H9 (cell line): ENCODE measurements around the gene SNX7. TPM values are rescaled to one million over a fixed set of nuclear protein-coding genes. Genes with fewer than 3 reads are reported as not detected.
A peak's percentile ranks its signal among the peaks of the same experiment; 100 is the strongest.

Source experiments
- DNase-seq: peaks from one replicate; pipeline ENCODE4 v3.0.0-alpha.2; 2017
- H2AFZ ChIP-seq: one replicate; pipeline ENCODE4 v1.6.1; 2013; ENCODE audit warnings: mild to moderate bottlenecking, low read length, control low read depth, moderate library complexity
- H2AK5ac ChIP-seq: 2 replicates; pipeline ENCODE4 v1.6.1; 2013; ENCODE audit warnings: low read length, control low read depth, mixed read lengths; ENCODE audit not compliant: insufficient read length
- H2BK120ac ChIP-seq: one replicate; pipeline ENCODE4 v1.6.1; 2013; ENCODE audit warnings: low read depth, mild to moderate bottlenecking, low read length, control low read depth, inconsistent platforms; ENCODE audit not compliant: poor library complexity, severe bottlenecking
- H2BK12ac ChIP-seq: 2 replicates; pipeline ENCODE4 v1.6.1; 2013; ENCODE audit warnings: low read length, control low read depth, mixed read lengths, low read depth; ENCODE audit not compliant: insufficient read length
- H2BK15ac ChIP-seq: 2 replicates; pipeline ENCODE4 v1.6.1; 2013; ENCODE audit warnings: low read depth, low read length, control low read depth
- H2BK20ac ChIP-seq: one replicate; pipeline ENCODE4 v1.6.1; 2013; ENCODE audit warnings: low read depth, mild to moderate bottlenecking, low read length, control low read depth, inconsistent platforms; ENCODE audit not compliant: poor library complexity, severe bottlenecking
- H2BK5ac ChIP-seq: 2 replicates; pipeline ENCODE4 v1.6.1; 2013; ENCODE audit warnings: low read length, control low read depth, mixed read lengths; ENCODE audit not compliant: insufficient read length
- H3K14ac ChIP-seq: 2 replicates; pipeline ENCODE4 v1.6.1; 2013; ENCODE audit warnings: low read length, control low read depth; ENCODE audit not compliant: insufficient read depth
- H3K18ac ChIP-seq: 2 replicates; pipeline ENCODE4 v1.6.1; 2013; ENCODE audit warnings: low read depth, mild to moderate bottlenecking, mixed read lengths, low read length, control low read depth; ENCODE audit not compliant: insufficient read length
- H3K23ac ChIP-seq: 2 replicates; pipeline ENCODE4 v1.6.1; 2013; ENCODE audit warnings: low read length, control low read depth, mixed read lengths, low read depth; ENCODE audit not compliant: insufficient read length
- H3K23me2 ChIP-seq: 2 replicates; pipeline ENCODE4 v1.6.1; 2013; ENCODE audit warnings: low read depth, mild to moderate bottlenecking, mixed read lengths, low read length, control low read depth; ENCODE audit not compliant: insufficient read length, poor library complexity, severe bottlenecking
- H3K27ac ChIP-seq: 2 replicates; pipeline ENCODE4 v1.5.1; 2013; ENCODE audit warnings: low read length, control low read depth, mixed read lengths, low read depth; ENCODE audit not compliant: insufficient read length
- H3K27me3 ChIP-seq: 2 replicates; pipeline ENCODE4 v1.6.1; 2013; ENCODE audit warnings: low read length, control low read depth, inconsistent platforms; ENCODE audit not compliant: insufficient read depth
- H3K4ac ChIP-seq: 2 replicates; pipeline ENCODE4 v1.6.1; 2013; ENCODE audit warnings: low read depth, mild to moderate bottlenecking, control low read depth, inconsistent platforms, low read length, moderate library complexity
- H3K4me1 ChIP-seq: 2 replicates; pipeline ENCODE4 v1.6.1; 2013; ENCODE audit warnings: low read length, control low read depth, inconsistent platforms; ENCODE audit not compliant: insufficient read depth
- H3K4me2 ChIP-seq: 2 replicates; pipeline ENCODE4 v1.6.1; 2013; ENCODE audit warnings: low read length, control low read depth, mixed read lengths; ENCODE audit not compliant: insufficient read length, insufficient read depth
- H3K56ac ChIP-seq: 2 replicates; pipeline ENCODE4 v1.6.1; 2013; ENCODE audit warnings: low read depth, mild to moderate bottlenecking, mixed read lengths, low read length, control low read depth; ENCODE audit not compliant: insufficient read length
- H3K79me1 ChIP-seq: 2 replicates; pipeline ENCODE4 v1.6.1; 2013; ENCODE audit warnings: low read depth, mild to moderate bottlenecking, moderate library complexity, low read length, control low read depth, inconsistent platforms; ENCODE audit not compliant: insufficient read depth, poor library complexity, severe bottlenecking
- H3K79me2 ChIP-seq: 2 replicates; pipeline ENCODE4 v1.6.1; 2013; ENCODE audit warnings: low read length, control low read depth, inconsistent platforms; ENCODE audit not compliant: insufficient read depth
- H3K9ac ChIP-seq: 2 replicates; pipeline ENCODE4 v1.6.1; 2013; ENCODE audit warnings: low read length, control low read depth, mixed read lengths; ENCODE audit not compliant: insufficient read length; ENCODE audit errors: extremely low read depth
- H3K9me3 ChIP-seq: one replicate; pipeline ENCODE4 v1.6.1; 2013; ENCODE audit warnings: low read depth, low read length, inconsistent platforms; ENCODE audit not compliant: control insufficient read depth
- H3T11ph ChIP-seq: one replicate; pipeline ENCODE4 v1.6.1; 2013; ENCODE audit warnings: mild to moderate bottlenecking, low read length, control low read depth, inconsistent platforms
- H4K20me1 ChIP-seq: one replicate; pipeline ENCODE4 v1.6.1; 2013; ENCODE audit not compliant: control insufficient read depth, insufficient read length, insufficient read depth
- H4K5ac ChIP-seq: 2 replicates; pipeline ENCODE4 v1.6.1; 2013; ENCODE audit warnings: low read depth, mild to moderate bottlenecking, mixed read lengths, low read length, control low read depth; ENCODE audit not compliant: insufficient read length
- H4K8ac ChIP-seq: replicated peaks from 2 replicates; pipeline ENCODE4 v1.6.1; 2013; ENCODE audit warnings: low read length, control low read depth, mixed read lengths, low read depth; ENCODE audit not compliant: insufficient read length
- H4K91ac ChIP-seq: 2 replicates; pipeline ENCODE4 v1.6.1; 2013; ENCODE audit warnings: low read depth, mild to moderate bottlenecking, moderate library complexity, mixed read lengths, low read length, control low read depth; ENCODE audit not compliant: insufficient read length
- H3K27ac Mint-ChIP-seq, 3 experiments: 2 replicates in 2 of 3; 3 replicates in 1 of 3; pipeline ENCODE4 v1.8.0; 2020 to 2021; ENCODE audit warnings: mixed read lengths in 3 of 3, mild to moderate bottlenecking in 1 of 3, moderate library complexity in 1 of 3
- H3K27me3 Mint-ChIP-seq: 2 replicates; pipeline ENCODE4 v1.8.0; 2021; ENCODE audit warnings: low read depth, mild to moderate bottlenecking, moderate library complexity, mixed read lengths
- H3K36me3 Mint-ChIP-seq, 3 experiments: 2 replicates in 2 of 3; 3 replicates in 1 of 3; pipeline ENCODE4 v1.8.0; 2020 to 2021; ENCODE audit warnings: low read depth in 3 of 3, mixed read lengths in 3 of 3; ENCODE audit not compliant: insufficient read depth in 1 of 3
- H3K4me1 Mint-ChIP-seq, 2 experiments: 2 replicates each; pipeline ENCODE4 v1.8.0; 2020; ENCODE audit warnings: mixed read lengths in 2 of 2
- H3K4me3 Mint-ChIP-seq, 2 experiments: 2 replicates in 1 of 2; 3 replicates in 1 of 2; pipeline ENCODE4 v1.8.0; 2020 to 2021; ENCODE audit warnings: mild to moderate bottlenecking in 2 of 2, mixed read lengths in 2 of 2, moderate library complexity in 1 of 2
- H3K9me3 Mint-ChIP-seq, 2 experiments: 2 replicates in 1 of 2; 3 replicates in 1 of 2; pipeline ENCODE4 v1.8.0; 2020; ENCODE audit warnings: mild to moderate bottlenecking in 2 of 2, mixed read lengths in 2 of 2, moderate library complexity in 1 of 2
- CTCF ChIP-seq: fragments of 200-600 bp; sonication (generic); conservative IDR thresholded peaks from 3 replicates; pipeline ENCODE4 v1.8.0; 2021; ENCODE audit warnings: antibody characterized with exemption, mild to moderate bottlenecking
- WGBS: extraction: QIAGEN DNeasy Blood & Tissue Kit; methylation state at CpG from one replicate; pipeline ENCODE4 v1.1.7; 2013; ENCODE audit warnings: missing lambda C conversion rate, low lambda C conversion rate, mixed read lengths; ENCODE audit not compliant: insufficient read length; ENCODE audit errors: extremely low coverage; 5-methylcytosine and 5-hydroxymethylcytosine counted together
- total RNA-seq: library from RNA; stranded (reverse); gene quantifications from 2 replicates; pipeline ENCODE4 v1.2.1, GENCODE V29; 2021

Gene SNX7
- total RNA-seq, 1 experiment from 2014 or later, result 24.7 TPM

GRCh38 chr1:98674075-98674781 is 12.7 kb downstream of the SNX7 start:
- Histone ChIP-seq H2BK20ac (peak overlapping the region; percentile 75), H4K91ac (no peak overlapping the region), H4K5ac (no peak overlapping the region), H3K9me3 (no peaks in the 10 kb centered on the region), H3K9ac (no peak overlapping the region), H2BK120ac (no peak overlapping the region), H3K4me1 (no peaks in the 10 kb centered on the region), H3K79me2 (no peaks in the 10 kb centered on the region), H2AK5ac (no peak overlapping the region), H3K79me1 (no peaks in the 10 kb centered on the region), H3K23me2 (no peaks in the 10 kb centered on the region), H3K23ac (no peak overlapping the region), H3K56ac (no peak overlapping the region), H3K27me3 (no peaks in the 10 kb centered on the region; the same call in 1 of the 2 replicates), H3K4ac (no peak overlapping the region), H2BK5ac (no peak overlapping the region), H2BK15ac (no peak overlapping the region), H2AFZ (no peak overlapping the region), H4K20me1 (no peaks in the 10 kb centered on the region), H3K4me2 (no peak overlapping the region), H3K18ac (no peak overlapping the region), H3K27ac (no peak overlapping the region), H2BK12ac (no peak overlapping the region), H3T11ph (no peak overlapping the region), H4K8ac (no peak overlapping the region), H3K14ac (no peak overlapping the region; the same call in 1 of the 2 replicates)
- Mint-ChIP-seq H3K4me3 (no peak overlapping the region), H3K27ac (peak overlapping the region in 1 of 3 experiments; percentile 63; a peak in 1 of 7 replicates), H3K4me1 (peaks cover 12 to 19% of the 10 kb centered on the region in 2 experiments), H3K27me3 (no peaks in the 10 kb centered on the region), H3K36me3 (peaks cover 5 to 10% (median 7%) of the 10 kb centered on the region in 3 experiments; a peak in 6 of 7 replicates), H3K9me3 (no peaks in the 10 kb centered on the region; a peak in 1 of 5 replicates)
- DNase-seq, result no peak
- no peak for TF ChIP-seq CTCF
- no CpG with 5 or more reads among the region's 5 CpGs for WGBS
